GM23338 (cell line): ENCODE measurements around the gene GPATCH3. TPM values are rescaled to one million over a fixed set of nuclear protein-coding genes. Genes with fewer than 3 reads are reported as not detected.

Experiments used
- ATAC-seq: fragments of 200-7000 bp; cut with Tn5 transposase; 3 replicates; pipeline ENCODE4 v1.9.1; 2020
- DNase-seq: peaks from one replicate; pipeline ENCODE4 v3.0.0-alpha.2; 2015; ENCODE audit warnings: low spot score
- H2AFZ ChIP-seq: fragments of 200-600 bp; sonication (generic); 2 replicates; pipeline ENCODE4 v1.8.0; 2016; ENCODE audit warnings: antibody characterized with exemption, mild to moderate bottlenecking, moderate library complexity
- H3F3A ChIP-seq: fragments of 200-600 bp; sonication (generic); replicated peaks from 2 replicates; pipeline ENCODE4 v1.8.0; 2017; ENCODE audit warnings: antibody characterized with exemption, mixed run types, low read depth
- H3K27ac ChIP-seq: fragments of 200-600 bp; sonication (generic); 2 replicates; pipeline ENCODE4 v1.6.1; 2016; ENCODE audit warnings: low read depth
- H3K27me3 ChIP-seq: fragments of 200-600 bp; sonication (generic); 2 replicates; pipeline ENCODE4 v1.8.0; 2016; ENCODE audit warnings: mild to moderate bottlenecking, mixed run types, moderate library complexity; ENCODE audit not compliant: insufficient read depth
- H3K36me3 ChIP-seq: fragments of 200-600 bp; sonication (generic); 2 replicates; pipeline ENCODE4 v1.8.0; 2016; ENCODE audit warnings: mild to moderate bottlenecking; ENCODE audit not compliant: insufficient read depth
- H3K4me1 ChIP-seq: fragments of 200-600 bp; sonication (generic); 2 replicates; pipeline ENCODE4 v1.8.0; 2016; ENCODE audit warnings: mild to moderate bottlenecking, moderate library complexity; ENCODE audit not compliant: insufficient read depth
- H3K4me2 ChIP-seq: fragments of 200-600 bp; sonication (generic); 2 replicates; pipeline ENCODE4 v1.7.1; 2017; ENCODE audit warnings: mixed run types
- H3K4me3 ChIP-seq: fragments of 200-600 bp; sonication (generic); 2 replicates; pipeline ENCODE4 v1.6.1; 2016; ENCODE audit warnings: mixed run types
- H3K79me2 ChIP-seq: fragments of 200-600 bp; sonication (generic); replicated peaks from 2 replicates; pipeline ENCODE4 v1.8.0; 2017; ENCODE audit warnings: mild to moderate bottlenecking; ENCODE audit not compliant: insufficient read depth
- H3K9me2 ChIP-seq: fragments of 200-600 bp; sonication (generic); 2 replicates; pipeline ENCODE4 v1.8.0; 2017; ENCODE audit not compliant: insufficient read depth
- H4K20me1 ChIP-seq: fragments of 200-600 bp; sonication (generic); replicated peaks from 2 replicates; pipeline ENCODE4 v1.8.0; 2017; ENCODE audit warnings: mild to moderate bottlenecking; ENCODE audit not compliant: insufficient read depth
- H3K27ac Mint-ChIP-seq: 2 replicates; pipeline ENCODE4 v1.8.0; 2020; ENCODE audit warnings: inconsistent platforms, mild to moderate bottlenecking, moderate library complexity, mixed read lengths
- H3K27me3 Mint-ChIP-seq: 3 replicates; pipeline ENCODE4 v1.8.0; 2022; ENCODE audit warnings: low read depth, mild to moderate bottlenecking, moderate library complexity, mixed read lengths, inconsistent platforms; ENCODE audit not compliant: insufficient read depth, poor library complexity
- H3K36me3 Mint-ChIP-seq: 3 replicates; pipeline ENCODE4 v1.8.0; 2021; ENCODE audit warnings: low read depth, mild to moderate bottlenecking, inconsistent platforms, moderate library complexity, mixed read lengths
- H3K4me1 Mint-ChIP-seq: 3 replicates; pipeline ENCODE4 v1.8.0; 2020; ENCODE audit warnings: mild to moderate bottlenecking, inconsistent platforms, mixed read lengths
- H3K4me3 Mint-ChIP-seq: 3 replicates; pipeline ENCODE4 v1.8.0; 2021; ENCODE audit warnings: moderate library complexity, mild to moderate bottlenecking, inconsistent platforms, mixed read lengths
- H3K9me3 Mint-ChIP-seq: 3 replicates; pipeline ENCODE4 v1.8.0; 2020; ENCODE audit warnings: moderate library complexity, mild to moderate bottlenecking, inconsistent platforms, mixed read lengths
- CREB1 ChIP-seq: fragments of 250-450 bp; sonication (Bioruptor Pico); IDR thresholded peaks from 2 replicates; pipeline ENCODE4 v1.5.0; 2020; ENCODE audit warnings: low read depth, mild to moderate bottlenecking, moderate library complexity
- CTCF ChIP-seq, 2 experiments: fragments of 200-600 bp in 1 of 2; sonication (generic) in 1 of 2; conservative IDR thresholded peaks; 2 replicates each; pipeline versions ENCODE4 v1.5.1 to v1.6.1; 2016 to 2017; ENCODE audit warnings: antibody characterized with exemption in 2 of 2, low read depth in 2 of 2, mild to moderate bottlenecking in 2 of 2, moderate library complexity in 1 of 2
- ETS1 ChIP-seq: IDR thresholded peaks from 2 replicates; pipeline ENCODE4 v1.6.1; 2016; ENCODE audit warnings: antibody characterized with exemption
- EZH2phosphoT487 ChIP-seq: fragments of 200-600 bp; sonication (generic); IDR thresholded peaks from one replicate; pipeline ENCODE4 v1.8.1; 2018; ENCODE audit warnings: antibody characterized with exemption; ENCODE audit not compliant: unreplicated experiment
- JUNB ChIP-seq: IDR thresholded peaks from one replicate; pipeline ENCODE4 v1.6.1; 2016; ENCODE audit warnings: antibody characterized with exemption; ENCODE audit not compliant: unreplicated experiment
- NANOG ChIP-seq: IDR thresholded peaks from 2 replicates; pipeline ENCODE4 v1.6.1; 2016; ENCODE audit warnings: antibody characterized with exemption, borderline replicate concordance
- POLR2AphosphoS5 ChIP-seq: IDR thresholded peaks from 2 replicates; pipeline ENCODE4 v1.6.1; 2016; ENCODE audit warnings: antibody characterized with exemption, low read depth
- REST ChIP-seq: IDR thresholded peaks from one replicate; pipeline ENCODE4 v1.6.1; 2018; ENCODE audit warnings: antibody characterized with exemption; ENCODE audit not compliant: unreplicated experiment
- ZNF114 ChIP-seq: fragments of 250-450 bp; sonication (Bioruptor Pico); IDR thresholded peaks from 2 replicates; pipeline ENCODE4 v1.5.0; 2020; ENCODE audit warnings: mild to moderate bottlenecking, moderate library complexity
- ZNF462 ChIP-seq: fragments of 250-450 bp; sonication (Bioruptor Pico); IDR thresholded peaks from 2 replicates; pipeline ENCODE4 v1.5.0; 2020; ENCODE audit warnings: mild to moderate bottlenecking, moderate library complexity
- polyA plus RNA-seq: library from polyadenylated mRNA; unstranded; fragments of >200 nt; fragmentation: Nextera tagmentation; extraction: Ambion mirVana; gene quantifications from 2 replicates; pipeline ENCODE4 v1.2.1, GENCODE V29; 2016
- total RNA-seq: library from RNA; depleted of rRNA; stranded (reverse); fragments of >200 nt; shearing (Covaris generic); gene quantifications from 2 replicates; pipeline ENCODE4 v1.2.3, GENCODE V29; 2014

GPATCH3 gene
- total and polyA plus RNA-seq, 2 experiments from 2014 or later, result 10.5 to 13.0 TPM

- Histone ChIP-seq H3K27me3 (no peaks in the 10 kb centered on the region), H3K79me2 (no peaks in the 10 kb centered on the region), H3K36me3 (no peaks in the 10 kb centered on the region), H3F3A (peaks cover 5% of the 10 kb centered on the region; the same call in 1 of the 2 replicates), H2AFZ (no peak overlapping the region), H3K4me1 (peaks cover 15% of the 10 kb centered on the region), H4K20me1 (no peaks in the 10 kb centered on the region), H3K9me2 (no peaks in the 10 kb centered on the region), H3K27ac (no peak overlapping the region), H3K4me3 (no peak overlapping the region), H3K4me2 (no peak overlapping the region)
- Mint-ChIP-seq H3K27me3 (peaks cover 10% of the 10 kb centered on the region), H3K27ac (no peak overlapping the region), H3K36me3 (peaks cover 10% of the 10 kb centered on the region), H3K9me3 (no peaks in the 10 kb centered on the region), H3K4me1 (peaks cover 34% of the 10 kb centered on the region), H3K4me3 (no peak overlapping the region)
- ATAC-seq (no peak), DNase-seq (no peak)
- TF ChIP-seq JUNB (no peak), ZNF114 (CRISPR knock-in tag) (no peak), ETS1 (no peak), CREB1 (CRISPR knock-in tag) (no peak), EZH2phosphoT487 (no peak), REST (no peak), POLR2AphosphoS5 (no peak), NANOG (no peak), CTCF (conservative IDR thresholded peaks at IDR 0.05; ENCODE audit: low read depth in 2 of 2) (no peak), ZNF462 (CRISPR knock-in tag) (no peak)
Observed at GRCh38 chr1:26857473-26858060, 42.7 kb downstream of the GPATCH3 start.
